Activated CD4-positive, alpha-beta T cell treated with anti-CD3 and anti-CD28 coated beads for 4 hours (primary cell): Measurements from ENCODE around the gene ABAT.

Experiments
- DNase-seq, 2 donors: peaks; one replicate each; pipeline ENCODE4 v3.0.0-alpha.2; 2020

Gene ABAT

DNA sequence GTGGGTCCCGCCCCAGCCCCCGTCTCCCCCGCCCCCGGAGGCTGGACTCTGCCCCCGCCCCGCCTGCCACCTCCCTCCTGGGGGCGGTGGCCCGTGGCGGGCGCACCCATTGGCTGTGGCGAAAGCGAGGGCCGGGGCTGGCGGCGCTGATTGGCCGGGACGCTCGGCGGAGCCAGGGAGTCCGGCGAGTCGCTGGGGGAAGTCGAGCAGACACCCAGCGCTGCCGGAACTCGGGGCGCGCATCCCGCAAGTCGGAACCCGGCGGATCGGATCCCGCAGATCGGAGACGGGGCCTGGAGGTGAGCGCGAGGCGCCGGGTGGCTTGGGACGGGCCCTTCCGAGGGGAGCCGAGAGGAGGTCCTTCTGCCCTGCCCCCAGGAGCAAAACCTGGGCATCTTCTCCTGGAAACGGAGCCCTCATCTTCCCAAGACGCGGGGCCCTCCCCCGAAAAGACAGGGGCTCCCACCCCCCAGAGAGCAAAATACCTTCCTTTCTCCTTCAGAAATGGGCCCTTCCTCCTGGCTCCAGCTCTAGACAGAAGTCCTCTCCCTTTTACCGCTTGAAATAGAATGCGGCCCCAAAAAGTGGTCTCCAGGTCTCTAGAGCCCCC, at the start of gene ABAT:
ABAT (plus strand) TSS at position 205 of the 610 bp plus-strand sequence. CDS start 61,123 bp downstream, outside the sequence.
- peak; percentile 80 to 82 for DNase-seq

GRCh38 chr16:8625491-8626087, 48.8 kb upstream of the ABAT start:
- no peak for DNase-seq

GRCh38 chr16:8626946-8627345, 47.5 kb upstream of the ABAT start:
- DNase-seq: no peak

- DNase-seq: no peak
Measured at GRCh38 chr16:8627456-8627855, 47.0 kb upstream of the ABAT start.

DNA sequence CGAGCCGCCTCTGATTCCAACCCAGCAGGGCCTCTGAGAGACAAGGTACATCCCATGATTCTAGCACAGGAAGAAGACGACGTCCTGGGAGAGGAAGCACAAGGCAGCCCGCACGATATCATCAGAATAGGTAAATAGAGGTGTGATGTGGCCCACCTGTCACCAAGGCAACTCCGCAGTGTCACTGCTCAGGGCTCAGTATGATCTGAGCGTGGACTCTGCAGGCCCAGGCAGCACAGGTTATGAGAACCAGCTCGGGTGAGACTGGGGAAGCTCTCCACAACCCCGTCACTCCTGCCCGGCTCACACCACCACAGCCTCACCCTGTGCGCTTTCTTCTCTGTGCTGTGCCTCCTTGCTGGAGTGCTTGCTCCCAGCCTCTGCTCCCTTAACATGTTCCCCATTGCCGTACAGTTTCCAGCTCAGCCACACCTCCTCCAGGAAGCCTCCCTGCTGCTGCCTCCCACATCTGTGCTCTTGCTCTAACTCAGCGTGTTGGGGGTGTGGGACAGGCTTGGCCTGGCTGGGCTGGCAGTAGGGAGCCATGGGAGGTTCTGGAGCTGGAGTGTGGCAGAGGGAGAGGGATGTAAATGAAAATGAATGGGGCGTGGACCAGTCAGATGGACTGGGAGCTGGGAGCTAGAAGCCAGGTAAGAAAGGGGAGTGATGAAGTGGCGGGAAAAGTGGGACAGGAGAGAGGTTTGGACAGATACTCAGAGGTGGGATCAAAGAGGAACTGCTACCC, 45.3 kb upstream of the ABAT start:
- DNase-seq: no peak

GRCh38 chr16:8630255-8630953, 44.0 kb upstream of the ABAT start:
- no peak for DNase-seq

DNA sequence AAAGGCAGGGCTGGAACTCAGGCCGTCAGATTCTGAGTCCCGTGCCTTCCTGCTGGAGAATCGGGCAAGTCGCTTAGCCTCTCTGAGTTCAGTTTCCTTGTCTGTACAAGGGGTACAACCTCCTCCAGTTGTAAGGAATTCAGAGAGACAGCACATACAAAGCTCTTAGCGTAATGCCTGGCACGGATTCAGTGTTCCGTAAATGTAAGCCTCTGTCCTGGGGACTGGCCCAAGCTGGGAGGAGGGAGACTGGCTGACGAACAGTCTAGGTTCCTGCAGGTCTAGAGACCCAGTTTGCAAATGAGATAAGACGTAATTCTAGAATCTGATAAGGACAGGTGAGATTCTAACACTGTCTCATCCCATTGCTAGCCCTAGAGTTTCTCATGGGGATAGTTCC, 43.0 kb upstream of the ABAT start:
- DNase-seq: no peak

DNA sequence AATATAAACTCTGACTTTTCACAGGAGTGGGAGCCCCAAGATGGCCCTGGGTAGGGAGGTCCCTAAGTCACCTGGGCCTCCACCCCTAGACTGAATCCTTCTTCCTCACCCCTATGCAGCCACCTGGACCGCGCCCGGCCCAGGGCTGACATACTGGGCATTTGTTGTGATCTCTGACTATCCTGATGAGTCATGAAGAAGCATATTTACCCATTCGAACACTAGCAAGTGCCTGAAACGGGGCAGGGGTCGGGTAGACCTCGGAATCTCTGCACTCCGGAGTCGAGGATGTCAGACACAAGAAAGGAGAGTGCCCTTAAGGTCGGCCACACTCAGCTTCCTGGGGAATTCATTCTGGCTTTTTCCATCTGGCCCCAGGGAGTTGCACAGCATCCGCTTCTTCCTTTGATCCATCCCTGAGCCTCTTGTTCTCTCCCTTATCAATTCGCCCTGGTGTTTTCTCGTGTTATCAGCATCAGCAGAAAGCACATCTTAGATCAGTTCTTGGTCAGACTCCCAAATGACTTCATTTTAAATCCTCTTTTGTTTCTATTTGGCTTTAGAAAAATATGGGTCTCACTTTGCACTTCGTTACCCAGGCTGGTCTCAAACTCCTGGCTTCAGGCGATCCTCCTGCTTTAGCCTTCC, 42.5 kb upstream of the ABAT start:
- no peak for DNase-seq

DNA sequence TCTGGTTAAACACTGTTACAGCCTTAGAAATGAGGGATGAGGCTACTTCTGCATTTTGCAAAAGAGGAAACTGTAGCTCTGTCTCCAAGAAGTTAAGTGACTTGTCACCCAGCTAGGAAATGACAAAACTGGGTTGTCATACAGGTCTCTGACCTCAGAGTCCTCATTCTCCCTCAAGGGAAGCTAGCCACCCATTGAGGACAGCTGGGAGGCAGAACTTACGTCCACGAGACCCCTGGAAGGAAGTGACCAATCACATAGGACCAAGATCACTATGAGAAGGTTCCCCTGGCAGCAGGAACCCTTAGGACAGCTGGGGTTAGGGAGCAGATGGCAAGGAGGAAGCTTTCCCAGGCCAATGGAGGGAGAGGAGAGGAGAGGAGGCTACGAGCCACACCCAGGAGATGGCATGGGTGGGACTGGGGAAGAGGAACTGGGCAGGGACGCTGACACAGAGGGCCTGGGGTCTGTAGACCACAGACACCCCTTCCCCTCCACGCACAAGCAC, 41.7 kb upstream of the ABAT start:
- no peak for DNase-seq

GRCh38 chr16:8634991-8635736, 39.3 kb upstream of the ABAT start:
- DNase-seq: no peak

DNA sequence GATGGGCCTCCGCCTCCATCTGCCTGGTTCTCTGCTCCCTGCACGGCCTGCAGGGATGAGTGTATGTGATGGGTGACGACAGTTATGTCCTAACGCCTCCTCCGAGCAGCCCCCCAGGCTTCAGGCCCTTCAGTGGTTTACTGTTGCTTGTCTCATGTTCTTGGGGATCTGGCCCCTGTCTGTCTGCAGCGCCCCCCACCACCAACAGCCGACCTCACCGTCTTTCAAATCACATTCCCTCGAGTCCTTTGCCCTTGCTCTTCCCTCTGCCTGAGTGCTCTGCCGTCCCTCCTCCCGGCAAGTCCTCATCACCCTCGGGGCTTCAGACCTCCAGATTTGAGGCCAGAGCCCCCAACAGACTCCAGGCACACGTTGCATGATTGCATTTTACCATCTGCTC, 34.7 kb upstream of the ABAT start:
- no peak for DNase-seq

- no peak for DNase-seq
Measured at GRCh38 chr16:8641671-8642070, 32.7 kb upstream of the ABAT start.

DNA sequence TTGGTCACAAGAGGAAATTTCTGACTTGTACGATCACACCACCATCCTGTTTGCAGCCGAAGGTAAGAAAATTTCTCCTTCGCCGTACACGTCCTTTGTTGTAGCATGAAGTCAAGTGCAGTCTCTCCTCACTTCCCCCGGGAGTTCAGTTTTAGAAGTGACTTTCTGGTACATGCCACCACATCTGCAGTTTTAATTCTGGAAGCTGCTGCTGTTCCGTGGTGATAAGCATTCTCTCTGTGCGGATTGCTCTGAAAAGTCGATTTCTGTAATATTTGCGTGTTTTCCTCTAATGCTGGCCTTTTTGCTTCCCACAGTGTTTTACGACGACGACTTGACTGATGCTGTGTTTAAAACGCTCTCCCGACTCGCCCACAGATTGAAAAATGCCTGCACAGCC, 32.3 kb upstream of the ABAT start:
- DNase-seq: no peak

DNA sequence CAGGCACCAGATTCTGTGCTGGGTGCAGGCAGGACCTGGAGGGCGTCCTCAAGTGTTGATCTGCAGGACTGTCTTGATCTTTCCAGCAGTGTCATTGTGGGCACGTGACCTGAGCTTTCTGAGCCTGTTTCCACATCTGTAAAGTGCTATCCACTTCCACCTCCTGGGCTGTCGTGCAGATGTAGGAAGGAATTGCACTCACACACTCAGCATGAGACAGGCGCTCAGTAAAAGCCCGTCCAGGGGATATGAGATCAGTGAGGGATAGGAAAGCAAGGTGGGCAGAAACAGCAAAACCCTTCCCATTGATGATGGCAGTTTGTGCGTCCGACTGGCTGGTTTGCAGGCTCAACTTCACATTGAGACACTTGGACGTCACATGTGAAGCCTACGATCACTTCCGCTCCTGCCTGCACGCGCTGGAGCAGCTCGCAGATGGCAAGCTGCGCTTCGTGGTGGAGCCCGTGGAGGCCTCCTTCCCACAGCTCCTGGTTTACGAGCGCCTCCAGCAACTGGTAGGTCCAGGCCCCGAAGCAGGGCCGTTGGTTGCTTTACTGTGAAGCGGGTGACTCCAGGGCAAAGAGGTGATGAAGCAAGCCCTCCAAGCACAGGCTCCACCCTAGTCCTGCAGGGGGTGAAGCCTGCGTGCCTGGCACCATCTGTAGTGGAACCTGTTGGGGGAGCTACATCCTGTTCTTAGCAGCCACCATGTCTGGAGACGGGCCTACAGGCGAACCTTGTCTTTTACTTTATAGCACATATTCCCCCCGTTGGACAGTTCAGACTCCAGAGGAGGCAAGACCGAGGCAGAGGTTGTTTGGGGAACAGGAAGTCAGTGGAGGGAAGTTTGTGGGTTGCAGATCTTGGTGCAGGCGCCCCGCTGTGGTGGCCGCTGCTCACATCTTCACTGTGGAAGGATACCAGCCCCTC, 29.9 kb upstream of the ABAT start:
- DNase-seq: no peak

- no peak for DNase-seq
Measured at GRCh38 chr16:8645141-8645521, 29.3 kb upstream of the ABAT start.

- DNase-seq: no peak
Measured at GRCh38 chr16:8645831-8646230, 28.6 kb upstream of the ABAT start.

- DNase-seq: no peak
Measured at GRCh38 chr16:8646326-8647053, 27.9 kb upstream of the ABAT start.

- no peak for DNase-seq
Measured at GRCh38 chr16:8647721-8648318, 26.6 kb upstream of the ABAT start.

GRCh38 chr16:8648877-8649276, 25.5 kb upstream of the ABAT start:
- DNase-seq: no peak
